IPS-NIHi11 (cell line): Measurements from ENCODE around the gene KLHL29.
"Not testable (repeated sequence)": the region's sequence is repeated elsewhere in the genome, so short reads cannot be mapped to it uniquely, and the experiment has no call there.

ENCODE experiments used
- DNase-seq: peaks from one replicate; pipeline ENCODE4 v3.0.0; 2012; ENCODE audit warnings: mixed read lengths, low spot score

KLHL29 gene

GRCh38 chr2:23384551-23385343 is at the start of gene KLHL29:
Gene KLHL29 (plus strand): TSS chr2:23385179. CDS start chr2:23562197, 177,018 bp downstream.
- peak; percentile 95 for DNase-seq

- DNase-seq = no peak
Measured at GRCh38 chr2:23335550-23335949, 49.4 kb upstream of the KLHL29 start.

GRCh38 chr2:23342075-23342474 is 42.9 kb upstream of the KLHL29 start:
- DNase-seq = no peak

- no peak for DNase-seq
Measured at GRCh38 chr2:23346029-23346428, 39.0 kb upstream of the KLHL29 start.

GRCh38 chr2:23346781-23347180 is 38.2 kb upstream of the KLHL29 start:
- no peak for DNase-seq

- no peak for DNase-seq
Measured at GRCh38 chr2:23347471-23348092, 37.4 kb upstream of the KLHL29 start.

- not testable (repeated sequence) for DNase-seq
Measured at GRCh38 chr2:23348093-23348481, 36.9 kb upstream of the KLHL29 start.

- no peak for DNase-seq
Measured at GRCh38 chr2:23349508-23349907, 35.5 kb upstream of the KLHL29 start.

- no peak for DNase-seq
Measured at GRCh38 chr2:23350041-23350791, 34.8 kb upstream of the KLHL29 start.

- no peak for DNase-seq
Measured at GRCh38 chr2:23350792-23351355, 34.1 kb upstream of the KLHL29 start.

GRCh38 chr2:23351388-23352141 is 33.4 kb upstream of the KLHL29 start:
- DNase-seq = peak; percentile 94

GRCh38 chr2:23354554-23354953 is 30.4 kb upstream of the KLHL29 start:
- DNase-seq = no peak

GRCh38 chr2:23355001-23355400 is 30.0 kb upstream of the KLHL29 start:
- no peak for DNase-seq

- no peak for DNase-seq
Measured at GRCh38 chr2:23356711-23357110, 28.3 kb upstream of the KLHL29 start.

- DNase-seq = no peak
Measured at GRCh38 chr2:23359631-23360567, 25.1 kb upstream of the KLHL29 start.

- peak; percentile 39 for DNase-seq
Measured at GRCh38 chr2:23360571-23361125, 24.3 kb upstream of the KLHL29 start.

- DNase-seq = no peak
Measured at GRCh38 chr2:23361152-23361551, 23.8 kb upstream of the KLHL29 start.

- DNase-seq = no peak
Measured at GRCh38 chr2:23363268-23363667, 21.7 kb upstream of the KLHL29 start.

- no peak for DNase-seq
Measured at GRCh38 chr2:23363831-23364230, 21.1 kb upstream of the KLHL29 start.

- DNase-seq = no peak
Measured at GRCh38 chr2:23366720-23367119, 18.3 kb upstream of the KLHL29 start.
